Kidney tubule cell (primary cell): ENCODE measurements around the gene STRADA.
A peak's percentile ranks its signal among the peaks of the same experiment; 100 is the strongest.
"Not testable (repeated sequence)": the region's sequence is repeated elsewhere in the genome, so short reads cannot be mapped to it uniquely, and the experiment has no call there.

Source experiments
- DNase-seq: peaks from one replicate; pipeline ENCODE4 v3.0.0-alpha.2; 2018; ENCODE audit warnings: low spot score

The STRADA gene

GRCh38 chr17:63754046-63754445 is 12.4 kb upstream of the STRADA start:
- no peak for DNase-seq

- no peak for DNase-seq
Observed at GRCh38 chr17:63753215-63753614, 11.6 kb upstream of the STRADA start.

- DNase-seq, result no peak
Observed at GRCh38 chr17:63752707-63753106, 11.1 kb upstream of the STRADA start.

GRCh38 chr17:63751806-63752205 is 10.2 kb upstream of the STRADA start:
- DNase-seq, result no peak

- no peak for DNase-seq
Observed at GRCh38 chr17:63741143-63741407, 524 bp downstream of the STRADA start.

- DNase-seq, result peak; percentile 27
Observed at GRCh38 chr17:63740464-63741142, 996 bp downstream of the STRADA start.

- DNase-seq, result no peak
Observed at GRCh38 chr17:63735691-63736090, 5.9 kb downstream of the STRADA start.

GRCh38 chr17:63722403-63722802 is 19.2 kb downstream of the STRADA start:
- no peak for DNase-seq

GRCh38 chr17:63720194-63720593 is 21.4 kb downstream of the STRADA start:
- not testable (repeated sequence) for DNase-seq

GRCh38 chr17:63718988-63719387 is 22.6 kb downstream of the STRADA start:
- no peak for DNase-seq

GRCh38 chr17:63716426-63716825 is 25.2 kb downstream of the STRADA start:
- no peak for DNase-seq

- no peak for DNase-seq
Observed at GRCh38 chr17:63714550-63715277, 26.9 kb downstream of the STRADA start.

- DNase-seq, result no peak
Observed at GRCh38 chr17:63709110-63709509, 32.5 kb downstream of the STRADA start.

- no peak for DNase-seq
Observed at GRCh38 chr17:63707151-63707550, 34.4 kb downstream of the STRADA start.

- no peak for DNase-seq
Observed at GRCh38 chr17:63706336-63707082, 35.1 kb downstream of the STRADA start.

- no peak for DNase-seq
Observed at GRCh38 chr17:63705657-63706056, 35.9 kb downstream of the STRADA start.

- DNase-seq, result no peak
Observed at GRCh38 chr17:63704836-63705235, 36.8 kb downstream of the STRADA start.

GRCh38 chr17:63704259-63704576 is 37.4 kb downstream of the STRADA start:
- DNase-seq, result no peak

- no peak for DNase-seq
Observed at GRCh38 chr17:63703556-63704258, 37.9 kb downstream of the STRADA start.

- no peak for DNase-seq
Observed at GRCh38 chr17:63703029-63703428, 38.6 kb downstream of the STRADA start.

- no peak for DNase-seq
Observed at GRCh38 chr17:63702721-63703015, 38.9 kb downstream of the STRADA start.

GRCh38 chr17:63701868-63702720 is 39.5 kb downstream of the STRADA start:
- no peak for DNase-seq
